Endothelial cell (in vitro differentiated cells): ENCODE results near the gene DIP2C. TPM values are rescaled to one million over a fixed set of nuclear protein-coding genes. Genes with fewer than 3 reads are reported as not detected.

Source experiments
- DNase-seq: peaks from one replicate; pipeline ENCODE4 v3.0.0; 2021; ENCODE audit warnings: low spot score
- H3K27ac Mint-ChIP-seq: one replicate; pipeline ENCODE4 v1.8.0; 2021; ENCODE audit warnings: mixed read lengths, inconsistent platforms; ENCODE audit not compliant: unreplicated experiment
- H3K27me3 Mint-ChIP-seq: one replicate; pipeline ENCODE4 v1.8.0; 2021; ENCODE audit warnings: mild to moderate bottlenecking, moderate library complexity, mixed read lengths, inconsistent platforms; ENCODE audit not compliant: unreplicated experiment
- H3K36me3 Mint-ChIP-seq: one replicate; pipeline ENCODE4 v1.8.0; 2021; ENCODE audit warnings: mild to moderate bottlenecking, low read depth, mixed read lengths, inconsistent platforms; ENCODE audit not compliant: unreplicated experiment
- H3K4me1 Mint-ChIP-seq: one replicate; pipeline ENCODE4 v1.8.0; 2021; ENCODE audit warnings: mild to moderate bottlenecking, mixed read lengths, inconsistent platforms; ENCODE audit not compliant: unreplicated experiment
- H3K4me3 Mint-ChIP-seq: one replicate; pipeline ENCODE4 v1.8.0; 2021; ENCODE audit warnings: mild to moderate bottlenecking, mixed read lengths, inconsistent platforms; ENCODE audit not compliant: unreplicated experiment
- H3K9me3 Mint-ChIP-seq: one replicate; pipeline ENCODE4 v1.8.0; 2021; ENCODE audit warnings: mixed read lengths, inconsistent platforms; ENCODE audit not compliant: unreplicated experiment
- CTCF ChIP-seq: fragments of 200-600 bp; sonication (generic); IDR thresholded peaks from one replicate; pipeline ENCODE4 v1.5.0; 2021; ENCODE audit warnings: antibody characterized with exemption; ENCODE audit not compliant: unreplicated experiment
- total RNA-seq: library from RNA; stranded (reverse); fragmentation: NEBNext Ultra II Directional; extraction: Animal tissue kit (Norgen Biotek cat#: 25700); gene quantifications from one replicate; pipeline ENCODE4 v1.2.1, GENCODE V29; 2021; ENCODE audit not compliant: unreplicated experiment

DIP2C gene
- total RNA-seq, 1 donor from 2014 or later, result 13.1 TPM

DNA sequence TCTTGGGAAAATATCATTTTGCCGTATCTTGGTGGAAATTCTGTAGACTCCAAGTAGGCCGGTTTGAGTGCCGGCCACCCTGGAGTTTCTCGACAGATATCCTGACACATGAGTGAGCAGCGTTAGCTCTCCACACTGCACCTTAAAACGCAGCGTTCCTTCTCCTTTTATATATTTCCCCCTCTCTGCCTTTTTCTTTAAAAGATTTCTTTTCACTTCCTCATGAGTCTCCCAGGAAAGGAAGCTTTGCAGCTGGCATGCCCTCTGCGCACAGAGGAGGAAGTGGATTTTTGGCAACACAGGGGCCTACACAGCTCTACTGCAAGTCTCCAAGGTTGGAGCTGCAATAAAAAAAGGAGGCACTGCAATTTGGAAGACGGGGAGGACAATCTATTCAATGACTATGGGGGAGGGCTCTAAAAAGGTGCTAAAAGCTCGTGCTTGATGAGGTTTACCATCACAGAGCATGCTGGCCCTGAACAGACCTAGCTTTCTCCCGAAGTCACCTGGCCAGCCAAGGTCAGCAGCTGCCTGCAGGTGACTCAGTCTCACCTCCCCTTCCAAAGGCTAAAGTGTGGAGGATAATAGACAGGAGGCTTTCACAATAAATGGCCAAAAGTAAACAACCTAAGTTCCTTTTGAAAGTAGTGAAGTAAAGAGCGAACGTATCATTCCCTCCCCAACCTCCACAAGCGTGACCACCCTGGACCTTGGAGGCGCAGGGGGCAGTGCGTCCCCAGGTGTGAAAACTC lies 301.4 kb downstream of the DIP2C start:
- H3K4me3 Mint-ChIP-seq, result no peak overlapping the region
- H3K9me3 Mint-ChIP-seq, result no peaks in the 10 kb centered on the region
- peaks cover 10% of the 10 kb centered on the region for H3K27me3 Mint-ChIP-seq
- peaks cover 11% of the 10 kb centered on the region for H3K4me1 Mint-ChIP-seq
- peaks cover 25% of the 10 kb centered on the region for H3K36me3 Mint-ChIP-seq
- DNase-seq, result no peak
- H3K27ac Mint-ChIP-seq, result no peak overlapping the region
- no peak for TF ChIP-seq CTCF

GRCh38 chr10:387593-387891 lies 301.9 kb downstream of the DIP2C start:
- peaks cover 10% of the 10 kb centered on the region for H3K27me3 Mint-ChIP-seq
- peaks cover 21% of the 10 kb centered on the region for H3K36me3 Mint-ChIP-seq
- no peaks in the 10 kb centered on the region for H3K9me3 Mint-ChIP-seq
- peaks cover 9% of the 10 kb centered on the region for H3K4me1 Mint-ChIP-seq
- H3K4me3 Mint-ChIP-seq, result no peak overlapping the region
- no peak for TF ChIP-seq CTCF
- DNase-seq, result no peak
- H3K27ac Mint-ChIP-seq, result no peak overlapping the region

GRCh38 chr10:386771-387592 lies 302.5 kb downstream of the DIP2C start:
- H3K36me3 Mint-ChIP-seq, result peaks cover 23% of the 10 kb centered on the region
- DNase-seq, result no peak
- peak overlapping the region; percentile 52 for H3K4me3 Mint-ChIP-seq
- no peak overlapping the region for H3K27ac Mint-ChIP-seq
- peaks cover 8% of the 10 kb centered on the region for H3K27me3 Mint-ChIP-seq
- H3K9me3 Mint-ChIP-seq, result no peaks in the 10 kb centered on the region
- TF ChIP-seq CTCF, result no peak
- peaks cover 9% of the 10 kb centered on the region for H3K4me1 Mint-ChIP-seq

- Mint-ChIP-seq H3K9me3 (no peaks in the 10 kb centered on the region), H3K36me3 (peaks cover 29% of the 10 kb centered on the region), H3K27ac (no peak overlapping the region), H3K4me1 (peaks cover 9% of the 10 kb centered on the region), H3K4me3 (no peak overlapping the region), H3K27me3 (peaks cover 12% of the 10 kb centered on the region)
- no peak for DNase-seq
- no peak for TF ChIP-seq CTCF
These were observed 303.7 kb downstream of the DIP2C start for GRCh38 chr10:385571-386300.
